GM12872 (cell line): ENCODE measurements around the gene ELAPOR1.

Experiments used
- CTCF ChIP-seq: IDR thresholded peaks from 3 replicates; pipeline ENCODE4 v1.5.1; 2011; ENCODE audit warnings: low read depth, mild to moderate bottlenecking, low read length, moderate library complexity; ENCODE audit not compliant: insufficient read depth

The ELAPOR1 gene

DNA sequence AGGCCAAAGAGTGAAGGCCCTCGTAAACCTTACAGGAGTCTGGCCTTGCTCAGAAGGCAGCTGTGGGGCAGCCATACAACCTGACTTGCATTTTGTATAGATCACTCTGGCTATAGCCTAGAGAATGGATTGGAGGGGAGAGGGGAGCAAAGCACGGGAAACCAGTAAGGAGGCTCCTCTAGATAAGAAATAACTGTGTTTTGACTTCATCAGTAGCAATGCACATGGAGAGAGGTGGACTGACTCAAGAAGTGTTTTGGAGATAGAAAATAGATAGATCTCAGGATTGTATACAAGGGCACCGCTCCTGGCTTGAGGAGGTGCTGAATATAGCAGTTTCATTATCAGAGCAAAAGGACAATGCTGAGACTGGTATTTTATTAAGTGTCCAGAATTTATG is 26.5 kb downstream of the ELAPOR1 start:
- TF ChIP-seq CTCF, result no peak

DNA sequence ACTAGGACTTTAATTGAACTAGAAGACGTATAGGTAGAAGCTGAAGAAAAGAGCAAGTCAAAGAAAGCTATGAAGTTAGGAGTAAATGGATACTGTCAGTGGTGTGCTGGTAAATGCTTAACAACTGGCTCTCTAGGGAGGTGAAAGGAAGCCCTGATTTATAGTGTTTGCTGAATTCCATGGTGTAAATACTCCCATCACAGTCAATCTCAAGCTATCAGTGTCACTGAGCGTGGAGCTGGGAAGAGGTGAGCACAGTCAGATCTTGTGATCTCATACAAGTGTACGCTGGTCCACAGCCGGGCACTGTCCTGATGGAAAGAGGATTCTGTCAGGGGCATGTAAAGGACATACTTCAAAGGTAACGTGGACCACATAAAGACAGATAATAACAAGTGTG is 28.3 kb downstream of the ELAPOR1 start:
- no peak for TF ChIP-seq CTCF

GRCh38 chr1:109148987-109149561 is 35.2 kb downstream of the ELAPOR1 start:
- TF ChIP-seq CTCF, result no peak

DNA sequence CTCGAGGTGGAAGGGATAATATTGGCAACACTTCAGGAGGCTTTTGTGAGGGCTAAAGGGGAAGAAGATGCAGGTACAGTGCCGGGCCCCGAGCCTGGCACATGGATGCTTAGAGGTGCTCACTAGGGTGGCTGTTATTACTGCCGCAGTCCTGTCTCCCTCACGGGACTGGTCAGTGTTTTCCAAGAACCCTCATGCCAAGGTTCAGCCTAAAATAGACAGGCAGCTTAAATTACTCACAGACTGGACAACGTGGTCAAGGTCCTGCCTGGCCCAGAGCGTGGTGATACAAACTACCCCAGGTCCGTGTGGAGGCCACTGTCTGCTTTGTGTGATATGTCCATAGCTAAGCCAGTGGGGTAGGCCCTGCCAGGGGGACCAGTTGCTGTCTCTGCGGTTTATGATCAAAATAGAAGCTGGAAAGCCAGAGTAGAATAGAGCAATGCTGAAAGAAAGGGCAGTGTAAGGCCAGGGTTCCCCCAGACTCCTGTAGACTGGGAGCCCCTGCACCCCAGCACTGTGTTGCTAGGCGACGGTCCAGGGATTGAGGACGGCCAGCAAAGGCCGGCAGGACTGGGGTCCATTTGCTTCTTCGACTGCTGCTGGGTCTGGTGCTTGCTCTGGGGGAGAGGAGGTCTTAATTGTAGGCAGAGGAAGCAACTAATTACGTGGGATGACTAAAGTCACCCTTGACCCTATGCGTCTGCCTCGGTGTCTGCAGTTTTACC is 36.1 kb downstream of the ELAPOR1 start:
- no peak for TF ChIP-seq CTCF

- TF ChIP-seq CTCF, result no peak
Observed at GRCh38 chr1:109151146-109151990, 37.5 kb downstream of the ELAPOR1 start.

DNA sequence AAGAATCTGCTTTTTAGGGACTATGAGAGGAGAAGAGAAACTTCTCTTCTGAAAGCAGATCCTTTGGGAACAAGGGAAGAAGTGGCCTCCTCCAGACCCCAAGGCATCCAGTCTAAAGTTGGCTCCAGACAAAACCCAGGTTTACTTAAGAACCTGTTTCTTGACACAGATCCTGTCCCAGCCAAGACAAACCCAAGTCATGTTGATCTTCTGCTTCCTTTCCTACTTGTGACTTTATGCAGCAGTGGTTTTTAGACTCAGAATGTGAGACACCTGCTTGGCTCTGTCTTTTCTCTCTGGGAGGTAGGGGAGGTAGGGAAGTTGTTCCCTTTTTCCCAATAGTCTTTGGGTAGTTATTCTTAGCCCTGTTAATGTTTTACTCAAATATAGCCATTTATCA is 38.3 kb downstream of the ELAPOR1 start:
- no peak for TF ChIP-seq CTCF

DNA sequence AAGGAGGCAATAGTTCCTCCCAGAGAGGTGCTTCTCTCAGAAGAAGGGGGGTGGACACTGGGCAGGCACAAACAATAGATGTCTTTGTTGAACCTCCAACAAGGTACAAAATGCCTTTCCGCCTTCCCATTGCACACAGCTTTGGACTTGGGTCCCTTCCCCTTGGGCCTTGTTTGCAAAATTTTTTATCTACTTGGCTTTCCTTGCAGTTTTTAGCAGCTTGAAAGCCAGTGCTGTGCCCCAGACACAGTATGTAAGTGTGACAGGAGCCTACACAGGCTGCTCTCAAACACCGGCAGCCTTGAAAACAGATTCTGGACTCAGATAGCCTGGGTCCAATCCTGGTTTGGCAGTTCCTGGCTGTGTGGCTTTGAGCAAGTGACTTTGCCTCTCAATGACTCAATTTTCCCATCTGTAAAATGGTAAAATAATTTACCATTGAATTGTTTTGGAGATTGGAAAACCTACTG is 43.0 kb downstream of the ELAPOR1 start:
- TF ChIP-seq CTCF, result no peak
